GM21515 (cell line): ENCODE results near the gene TRIM15.

Experiments
- ATAC-seq: cut with Tn5 transposase; IDR thresholded peaks from one replicate; pipeline ENCODE4 v1.9.1; 2021; ENCODE audit not compliant: unreplicated experiment

The TRIM15 gene

DNA sequence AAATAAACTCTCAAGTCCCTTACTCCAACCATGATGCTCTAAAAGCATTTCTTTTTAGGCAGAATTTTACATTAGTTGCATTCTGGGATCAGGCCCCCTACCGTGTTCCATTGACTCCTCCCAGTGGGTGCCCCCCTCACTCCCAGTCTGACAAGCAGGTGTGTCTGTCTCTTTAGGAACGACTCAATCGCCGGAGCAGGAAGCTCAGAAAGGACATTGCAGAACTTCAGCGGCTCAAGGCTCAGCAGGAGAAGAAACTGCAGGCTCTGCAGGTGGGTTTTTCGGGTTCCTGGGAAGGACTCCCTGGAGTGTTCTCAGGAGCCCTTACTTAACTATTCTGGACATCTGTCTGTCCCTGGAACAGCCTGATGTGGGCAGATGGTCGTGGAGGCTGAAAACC is 17.5 kb upstream of the TRIM15 start:
- ATAC-seq: no peak

DNA sequence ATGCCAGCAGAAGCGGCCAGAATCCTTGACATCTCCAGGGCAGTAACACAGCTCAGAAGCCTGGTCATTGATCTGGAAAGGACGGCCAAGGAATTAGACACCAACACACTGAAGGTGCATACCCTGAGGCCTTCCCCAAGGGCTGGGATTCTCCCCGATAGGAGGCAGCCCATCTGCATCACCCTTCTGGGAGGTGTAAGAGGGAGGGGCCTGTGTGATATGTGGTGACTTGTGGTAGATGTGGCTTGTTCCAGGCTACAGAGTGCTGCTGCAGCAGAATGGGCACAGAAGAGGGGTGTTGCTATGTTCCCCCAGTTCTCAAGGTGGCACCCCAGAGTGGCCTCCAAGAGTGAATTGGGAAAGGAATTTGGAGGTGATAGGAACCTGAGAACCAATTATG is 16.2 kb upstream of the TRIM15 start:
- no peak for ATAC-seq

DNA sequence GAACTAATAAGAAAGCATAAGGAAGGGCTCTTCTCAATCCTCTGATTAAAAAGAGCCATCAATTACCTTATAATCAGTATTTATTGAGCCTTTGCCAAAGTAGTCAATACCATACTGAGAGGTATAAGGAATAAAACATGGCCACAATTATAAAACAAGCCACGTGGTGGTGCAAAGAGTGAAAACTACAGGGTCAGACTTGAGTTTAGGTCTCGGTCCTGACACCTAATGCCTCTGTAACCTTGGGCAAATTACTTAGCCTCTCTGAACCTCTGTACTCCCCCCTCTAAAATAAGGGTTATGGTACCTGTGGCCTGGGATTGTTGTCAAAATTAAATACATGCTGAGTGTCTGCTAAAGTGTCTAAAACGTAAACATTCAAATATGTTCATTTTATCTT is 14.1 kb upstream of the TRIM15 start:
- no peak for ATAC-seq

DNA sequence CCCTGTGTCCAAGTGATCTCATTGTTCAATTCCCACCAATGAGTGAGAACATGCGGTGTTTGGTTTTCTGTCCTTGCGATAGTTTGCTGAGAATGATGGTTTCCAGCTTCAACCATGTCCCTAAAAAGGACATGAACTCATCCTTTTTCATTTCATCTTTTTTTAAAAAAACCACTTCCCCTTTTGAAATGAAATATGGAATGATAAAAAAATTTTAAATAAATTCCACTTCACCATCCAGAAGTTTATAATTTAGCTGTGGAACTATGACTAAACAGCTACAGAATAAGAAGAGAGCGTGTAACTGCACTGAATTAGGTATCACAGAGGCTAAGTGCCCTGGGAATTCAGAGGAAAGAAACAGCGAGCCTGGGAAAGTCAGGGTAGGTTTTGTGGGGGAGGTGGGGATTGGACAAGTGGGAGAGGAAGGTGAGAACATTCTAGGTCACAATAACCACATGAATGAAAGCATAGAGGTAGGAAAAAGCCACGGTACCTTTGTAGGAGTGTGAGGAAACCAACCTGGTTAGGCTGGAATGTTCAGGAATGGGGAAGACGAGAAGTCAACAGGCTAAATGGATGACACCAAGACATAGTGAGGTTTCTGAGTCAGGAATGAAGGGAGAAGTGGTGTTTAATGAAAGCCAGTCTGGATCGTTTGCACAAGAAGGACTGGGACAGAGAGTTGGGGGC is 13.3 kb upstream of the TRIM15 start:
- ATAC-seq: no peak

DNA sequence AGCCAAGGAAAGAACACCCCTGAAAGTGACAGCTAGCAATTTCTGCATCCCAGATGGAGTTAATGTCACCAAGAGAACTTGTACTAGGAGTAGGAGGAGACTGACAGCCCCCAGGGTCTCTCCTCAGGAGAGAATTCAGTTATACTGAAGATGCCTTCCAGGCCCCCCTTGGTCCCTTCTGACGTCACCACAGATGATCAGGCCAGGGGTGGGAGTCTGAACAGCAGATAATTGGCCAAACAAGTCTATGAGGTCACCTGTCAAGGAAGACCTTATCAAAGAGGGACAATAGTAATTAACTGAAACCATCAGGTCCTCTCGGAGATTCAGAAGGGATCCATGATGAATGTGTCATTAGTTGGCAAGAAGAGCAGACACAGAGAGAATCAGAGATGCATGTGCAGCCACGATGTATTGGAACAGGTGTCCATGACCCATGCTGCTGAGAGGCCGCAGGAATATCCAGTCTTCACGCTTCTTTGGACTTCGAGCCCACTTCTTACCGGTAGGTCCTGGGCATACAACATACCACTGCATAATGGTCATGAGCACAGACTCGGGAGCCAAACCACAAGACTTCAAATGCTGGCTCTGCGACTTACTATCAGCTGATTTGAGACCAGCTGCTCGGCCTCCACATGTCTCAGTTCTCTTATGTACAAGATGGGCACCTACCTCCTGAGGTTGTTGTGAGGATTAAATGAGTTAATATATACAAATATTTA is 12.5 kb upstream of the TRIM15 start:
- no peak for ATAC-seq

DNA sequence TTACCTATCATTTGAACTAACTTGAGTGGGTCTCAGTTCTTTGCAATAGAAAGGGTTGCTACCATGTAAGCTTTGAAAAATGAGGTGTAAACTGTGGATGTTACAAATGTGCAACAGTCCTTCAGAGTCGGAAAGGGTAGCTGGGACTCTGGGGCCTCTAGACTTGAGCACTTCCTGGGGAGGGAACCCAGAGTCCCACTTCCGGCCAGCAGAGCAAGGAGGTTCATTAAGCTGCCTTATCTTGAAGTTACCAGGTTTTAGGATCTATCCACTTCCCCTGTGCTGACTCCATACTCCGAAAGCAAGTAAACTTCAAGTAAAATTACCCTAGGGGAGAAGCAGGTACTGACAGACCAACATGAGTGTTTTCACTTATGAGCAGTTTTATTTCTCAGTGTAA is 11.8 kb upstream of the TRIM15 start:
- no peak for ATAC-seq

DNA sequence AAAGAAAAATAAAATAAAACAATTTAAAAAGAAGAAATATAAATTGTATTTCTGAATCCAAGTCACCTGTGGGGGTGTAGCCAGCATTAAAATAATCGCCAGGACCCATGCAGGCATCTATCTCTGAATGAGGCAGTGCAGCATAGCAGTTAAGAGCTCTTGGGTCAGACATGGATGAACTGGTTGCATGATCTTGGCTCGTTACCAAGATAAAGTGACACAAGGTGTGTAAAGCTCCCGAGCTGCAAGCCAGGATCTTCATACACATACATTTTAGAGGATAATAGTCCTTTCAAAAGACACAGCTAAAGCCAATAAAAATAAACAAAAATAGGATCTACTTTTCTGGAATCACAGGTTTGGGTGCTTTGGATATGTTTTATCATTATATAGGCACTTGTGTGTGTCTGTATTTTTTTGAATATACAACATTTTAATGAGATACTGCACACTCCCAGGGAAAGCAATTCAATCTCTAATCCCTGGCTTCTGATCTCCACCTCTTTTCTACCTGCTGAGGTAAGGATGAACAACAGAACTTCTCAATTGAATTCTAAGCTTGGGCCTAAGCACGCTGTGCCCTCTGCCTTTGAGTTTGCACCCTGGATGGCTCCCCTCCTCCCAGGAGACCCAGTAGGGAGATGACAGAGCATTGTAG is 11.2 kb upstream of the TRIM15 start:
- ATAC-seq: no peak

DNA sequence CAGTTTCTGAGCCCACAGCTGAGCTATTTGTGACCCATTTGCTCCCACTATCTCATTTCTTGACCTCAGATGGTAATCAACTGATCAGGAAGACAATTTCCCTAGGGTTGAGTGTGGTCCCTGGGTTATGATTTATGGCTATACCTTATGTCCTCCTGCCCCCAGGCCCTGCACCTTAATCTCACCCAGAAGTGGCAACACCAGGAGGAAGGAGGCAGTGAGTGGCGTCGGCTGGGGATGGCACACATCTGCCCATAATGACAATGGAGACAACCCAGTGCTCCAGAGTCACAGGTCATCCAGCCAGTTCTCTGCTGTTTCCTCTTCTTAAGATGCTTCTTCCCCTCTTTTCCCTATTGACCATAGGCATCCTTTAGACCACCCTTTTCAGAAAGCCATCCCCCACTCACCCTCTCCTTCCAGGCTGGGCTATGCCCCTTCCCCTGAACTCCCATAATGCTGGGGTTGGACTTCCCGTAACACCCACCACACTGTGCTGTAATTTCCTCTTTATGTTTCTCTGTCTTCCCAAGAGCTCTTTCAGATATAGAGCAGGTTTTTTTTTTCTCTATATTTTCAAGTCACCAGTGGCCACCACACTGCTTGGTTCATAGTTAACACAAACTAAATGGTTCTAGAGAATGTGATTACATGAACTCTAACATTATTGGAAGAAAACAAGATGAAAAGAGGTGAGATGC is 10.3 kb upstream of the TRIM15 start:
- ATAC-seq: no peak

DNA sequence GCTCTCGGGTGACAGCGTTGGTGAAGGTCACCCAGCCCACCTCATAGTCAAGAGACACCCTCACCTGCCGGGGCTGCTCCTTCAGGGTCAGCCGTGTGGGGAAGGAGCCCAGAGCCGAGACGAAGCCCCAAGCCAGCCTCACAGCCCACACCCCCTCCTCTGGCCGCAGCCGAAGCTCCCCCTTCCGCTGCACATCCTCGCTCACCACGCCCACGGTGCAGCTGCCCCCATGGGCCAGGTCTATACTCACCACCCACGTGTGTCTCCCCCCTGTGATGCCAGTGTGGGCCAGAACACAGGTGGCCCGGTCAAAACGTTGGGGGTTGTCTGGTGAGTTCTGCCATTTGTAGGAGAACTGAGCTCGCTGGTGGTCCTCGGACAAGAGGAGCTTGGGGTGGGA is 9.3 kb upstream of the TRIM15 start:
- no peak for ATAC-seq

DNA sequence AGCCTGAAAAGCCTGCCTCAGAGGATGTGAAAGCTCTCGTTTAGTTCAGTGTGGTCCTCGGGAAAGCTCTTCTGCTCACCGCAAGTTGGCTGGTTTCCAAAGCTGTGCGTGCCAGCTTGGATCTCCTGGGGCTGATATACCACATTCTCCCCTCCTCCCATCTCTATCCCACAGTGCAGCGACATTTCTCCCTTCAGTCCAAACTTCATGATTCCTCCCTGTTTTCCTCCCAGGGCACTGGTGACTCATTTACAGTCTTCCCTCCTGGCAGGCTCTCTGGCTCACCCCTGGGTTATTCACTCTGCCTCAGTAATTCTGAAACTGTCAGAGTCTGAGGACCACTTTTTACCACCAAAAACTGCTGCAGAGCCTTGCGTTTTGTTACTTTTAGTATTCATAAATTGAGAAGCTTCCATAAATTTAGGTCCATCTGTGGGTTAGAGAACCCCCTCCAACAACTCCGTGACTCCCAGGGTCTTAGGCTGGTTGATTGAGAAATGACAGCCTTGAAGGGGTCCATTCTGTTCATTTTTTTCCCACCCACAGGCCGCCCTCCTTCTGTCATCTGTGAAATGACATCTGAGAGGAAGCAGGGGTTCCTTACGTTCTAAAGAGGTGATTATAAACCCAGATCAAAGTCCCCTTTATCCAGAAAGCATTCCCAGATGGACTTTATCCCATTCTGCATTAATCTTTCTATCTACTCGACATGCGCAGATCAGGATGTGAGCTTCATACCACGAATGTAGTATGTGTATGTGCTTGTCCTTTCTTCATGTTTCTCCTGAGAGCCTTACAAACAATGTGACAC is 8.4 kb upstream of the TRIM15 start:
- ATAC-seq: no peak

DNA sequence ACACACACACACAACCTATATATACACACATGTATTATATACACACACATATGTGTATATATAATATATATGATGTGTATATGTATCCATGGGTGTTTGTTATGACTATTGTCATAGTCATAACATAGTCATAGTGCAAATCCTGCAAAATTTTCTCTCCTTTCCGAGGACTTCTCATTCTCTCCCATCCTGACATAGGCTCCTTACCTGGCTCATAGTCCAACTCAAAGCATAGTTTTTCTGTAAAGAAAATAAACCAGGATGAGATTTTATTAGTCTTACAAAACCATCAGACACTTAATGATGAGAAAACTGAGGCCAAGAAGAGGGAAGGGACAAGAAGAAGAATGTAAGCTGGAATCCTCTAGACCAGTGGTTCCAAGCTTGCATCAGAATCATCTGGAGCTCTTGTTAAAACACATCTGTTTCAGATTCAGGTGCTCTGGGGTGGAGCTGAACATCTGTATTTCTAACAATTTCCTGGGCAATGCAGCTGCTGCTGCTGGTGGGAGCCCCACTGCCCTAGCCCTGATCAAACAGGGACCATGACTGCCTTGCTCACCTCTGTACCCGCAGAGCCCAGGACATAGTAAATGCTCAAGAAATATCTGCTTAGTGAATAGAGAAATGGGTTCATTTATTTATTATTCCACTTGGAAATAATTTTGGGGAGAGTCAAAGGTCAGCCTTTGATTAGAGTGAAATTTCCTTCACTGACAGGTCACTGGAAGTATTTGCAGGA is 7.7 kb upstream of the TRIM15 start:
- ATAC-seq: no peak

DNA sequence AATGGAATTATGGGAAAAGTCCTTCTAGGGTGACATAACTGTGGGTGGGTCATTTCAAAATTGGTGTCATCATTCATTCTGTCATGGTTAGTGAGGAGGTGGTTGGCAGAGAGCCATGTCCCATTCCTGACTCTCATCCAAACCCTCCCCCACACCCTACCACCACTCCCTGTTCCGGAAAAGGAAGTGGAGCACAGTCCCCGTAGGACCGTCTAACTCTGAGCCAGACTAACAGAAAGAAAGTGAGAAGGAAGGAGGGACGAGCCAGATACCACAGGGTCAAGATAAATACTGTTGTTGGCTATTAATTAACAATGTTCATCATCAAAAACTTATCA is 7.1 kb upstream of the TRIM15 start:
- ATAC-seq: no peak

DNA sequence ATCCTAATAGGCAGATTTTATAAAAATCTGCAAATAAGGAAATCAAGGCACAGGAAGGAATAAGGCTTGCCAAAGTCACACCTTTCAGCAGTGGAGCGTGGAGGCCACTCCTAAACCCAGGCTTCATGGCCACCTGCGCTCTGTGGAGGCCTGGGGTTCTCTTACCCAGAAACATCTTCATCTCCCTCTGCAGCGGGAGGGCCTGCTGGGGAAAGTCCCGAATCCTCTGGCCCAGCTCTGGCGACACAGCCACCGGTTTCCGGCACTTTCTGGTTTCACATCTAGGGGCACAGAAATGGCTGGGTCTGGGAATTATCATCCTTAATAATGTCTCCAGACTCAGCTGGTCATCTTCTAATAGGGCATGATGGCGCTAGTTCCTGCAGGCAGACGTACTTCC is 6.6 kb upstream of the TRIM15 start:
- ATAC-seq: no peak

DNA sequence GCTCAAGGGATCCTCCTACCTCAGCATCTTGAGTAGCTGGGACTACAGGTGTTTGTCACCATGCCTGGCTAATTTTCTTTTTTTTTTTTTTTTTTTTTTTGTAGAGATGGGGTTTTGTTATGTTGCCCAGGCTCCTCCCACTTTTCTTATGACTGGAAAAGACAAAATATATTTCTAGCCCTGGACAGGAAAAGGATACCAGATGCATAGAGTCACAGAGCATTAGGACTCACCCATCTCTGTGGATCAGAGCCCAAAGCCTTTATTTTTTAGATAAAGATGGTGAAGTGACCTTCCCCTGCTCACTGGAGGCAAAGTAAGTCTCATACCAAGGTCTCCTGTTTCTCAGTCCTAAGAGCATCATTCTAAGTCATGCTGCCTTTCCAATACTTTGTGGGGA is 5.8 kb upstream of the TRIM15 start:
- ATAC-seq: no peak

DNA sequence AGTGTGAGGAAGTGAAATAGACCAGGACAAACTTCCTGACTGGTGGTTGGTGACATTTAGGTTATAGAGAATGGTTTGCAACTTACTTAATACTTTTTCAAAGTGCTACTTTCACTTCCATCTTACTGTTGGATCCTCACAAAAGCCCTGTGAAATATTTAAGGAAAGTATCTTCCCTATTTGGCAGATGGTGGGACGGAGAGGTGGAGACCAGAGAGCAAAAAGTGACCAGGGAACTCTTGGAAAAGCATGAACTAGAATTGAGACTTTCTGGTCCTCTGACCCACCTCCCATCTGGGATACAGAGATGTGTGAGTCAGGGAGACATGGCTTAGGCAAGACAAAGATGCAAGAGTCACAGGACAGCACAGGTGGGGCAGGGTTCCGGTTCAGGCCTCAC is 5.3 kb upstream of the TRIM15 start:
- ATAC-seq: no peak

DNA sequence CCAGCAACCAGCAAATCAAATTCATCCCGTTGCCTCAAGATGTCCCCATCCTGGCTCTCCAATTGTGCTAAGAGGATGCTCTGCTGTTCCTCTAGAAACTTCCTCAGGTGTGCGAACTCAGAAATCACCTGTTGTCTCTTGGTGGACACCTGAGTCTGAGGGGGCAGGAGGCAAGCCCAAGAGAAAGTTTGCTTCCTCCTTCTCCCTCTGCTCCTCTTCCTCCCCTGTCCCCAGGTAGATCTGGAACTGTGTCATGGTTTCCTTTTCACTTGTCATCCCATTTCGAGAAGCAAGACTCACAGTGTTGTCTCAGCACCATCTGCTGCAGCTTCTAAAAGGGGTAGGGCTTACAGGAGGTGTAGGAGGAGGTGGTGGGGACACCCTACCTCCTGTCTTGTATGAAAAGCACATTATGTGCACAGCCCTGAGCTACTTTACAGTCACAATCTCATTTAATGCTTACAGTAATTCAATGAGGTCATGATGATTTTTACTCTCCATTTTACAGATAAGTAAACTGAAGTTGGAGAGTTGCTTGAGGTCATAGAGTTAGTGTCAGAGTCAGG is 4.8 kb upstream of the TRIM15 start:
- ATAC-seq: no peak

DNA sequence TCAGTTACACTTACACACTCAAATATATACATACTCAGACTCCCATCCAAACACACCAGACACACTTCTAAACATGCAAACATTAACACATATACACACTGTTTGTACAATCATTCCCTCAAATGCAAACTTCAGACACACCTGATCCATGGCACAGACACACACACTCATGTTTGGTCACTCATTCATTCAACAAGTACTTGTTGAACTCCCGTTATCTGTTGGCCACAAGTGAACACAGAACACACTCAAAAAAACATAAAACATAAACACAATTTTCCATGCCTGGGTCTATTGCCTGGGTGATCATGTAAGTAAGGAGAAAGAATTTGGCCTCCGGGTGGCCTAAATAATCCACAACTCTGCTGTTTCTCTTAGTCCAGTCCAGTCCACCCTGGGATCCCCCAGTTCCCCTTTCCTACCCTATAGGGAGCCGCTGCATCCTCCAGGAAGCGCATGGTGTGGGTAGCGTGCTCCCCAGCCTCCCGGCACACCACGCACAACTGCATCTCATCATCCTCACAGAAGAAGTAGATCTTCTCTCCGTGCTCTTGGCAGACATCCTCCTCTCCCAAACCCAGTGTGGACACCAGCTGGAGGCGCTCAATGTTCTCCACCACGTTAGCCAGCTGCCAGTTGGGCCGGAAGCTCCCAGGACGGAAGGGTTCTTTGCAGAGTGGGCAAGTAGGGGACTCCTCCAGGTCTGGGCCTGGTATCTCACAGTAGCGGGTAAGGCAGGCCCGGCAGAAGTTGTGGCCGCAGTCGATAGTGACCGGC is 3.1 kb upstream of the TRIM15 start:
- ATAC-seq: no peak

DNA sequence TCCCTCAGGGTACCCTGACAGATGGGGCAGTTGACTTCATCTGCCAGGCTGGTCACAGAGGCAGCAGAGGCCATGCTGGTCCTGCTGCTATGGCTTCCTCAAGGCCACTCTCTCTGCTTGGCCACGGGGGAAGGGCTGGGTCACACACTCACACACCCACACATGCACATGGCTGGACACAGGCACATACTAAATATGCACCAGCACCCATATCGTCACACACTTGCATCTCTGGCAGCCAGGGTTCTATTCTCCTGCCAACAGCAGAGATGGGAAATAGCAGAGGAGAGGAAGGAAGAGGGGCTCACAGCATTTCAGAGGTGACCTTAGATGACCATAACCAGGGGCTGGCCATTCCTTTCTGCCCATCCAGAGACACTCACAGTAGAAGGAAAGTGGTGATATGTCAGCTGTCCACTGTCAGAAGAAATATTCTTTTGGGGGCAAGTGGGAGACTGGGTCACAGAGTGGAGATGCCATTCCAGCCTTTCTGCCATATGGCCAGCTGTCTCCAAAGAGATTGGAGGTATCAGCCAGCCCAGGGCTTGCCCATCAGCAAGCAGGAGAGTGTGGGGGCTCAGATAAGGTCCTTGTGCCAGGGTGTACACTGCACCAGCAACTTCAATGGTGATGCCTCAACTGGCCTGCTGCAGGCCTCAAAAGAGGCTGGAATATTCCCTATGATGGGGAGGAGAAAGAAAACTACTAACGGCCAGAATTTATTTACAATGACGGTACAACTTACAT is 2.4 kb upstream of the TRIM15 start, which contains the start of gene TRIM10:
TSS of gene TRIM10 (minus strand) at position 427 of the 747 bp plus-strand sequence. CDS start at position 74, 353 bp downstream.
- ATAC-seq: no peak
